GM19463 (cell line): ENCODE data around the gene ALG14.

Experiments
- ATAC-seq: cut with Tn5 transposase; IDR thresholded peaks from one replicate; pipeline ENCODE4 v1.9.1; 2021; ENCODE audit warnings: mild to moderate bottlenecking, moderate library complexity; ENCODE audit not compliant: unreplicated experiment

Gene ALG14

GRCh38 chr1:94961582-94961981 lies 111.2 kb downstream of the ALG14 start:
- ATAC-seq = no peak

- no peak for ATAC-seq
These were observed 114.7 kb downstream of the ALG14 start for GRCh38 chr1:94958081-94958480.

- no peak for ATAC-seq
These were observed 116.8 kb downstream of the ALG14 start for GRCh38 chr1:94955767-94956632.

- ATAC-seq = no peak
These were observed 118.2 kb downstream of the ALG14 start for GRCh38 chr1:94954263-94955220.

- ATAC-seq = no peak
These were observed 119.0 kb downstream of the ALG14 start for GRCh38 chr1:94953746-94954145.

GRCh38 chr1:94953107-94953506 lies 119.6 kb downstream of the ALG14 start:
- ATAC-seq = no peak

GRCh38 chr1:94952539-94952938 lies 120.2 kb downstream of the ALG14 start:
- ATAC-seq = no peak

- no peak for ATAC-seq
These were observed 121.1 kb downstream of the ALG14 start for GRCh38 chr1:94951509-94952208.

- no peak for ATAC-seq
These were observed 121.7 kb downstream of the ALG14 start for GRCh38 chr1:94951046-94951445.

GRCh38 chr1:94949681-94950661 lies 122.8 kb downstream of the ALG14 start:
- ATAC-seq = no peak

GRCh38 chr1:94947437-94947836 lies 125.3 kb downstream of the ALG14 start:
- ATAC-seq = no peak

GRCh38 chr1:94946886-94947285 lies 125.9 kb downstream of the ALG14 start:
- ATAC-seq = no peak

GRCh38 chr1:94942171-94943128 lies 130.3 kb downstream of the ALG14 start:
- ATAC-seq = peak; percentile 80

GRCh38 chr1:94941480-94941879 lies 131.3 kb downstream of the ALG14 start:
- peak; percentile 16 for ATAC-seq

GRCh38 chr1:94940738-94941137 lies 132.0 kb downstream of the ALG14 start:
- no peak for ATAC-seq

- no peak for ATAC-seq
These were observed 134.9 kb downstream of the ALG14 start for GRCh38 chr1:94937820-94938219.

- no peak for ATAC-seq
These were observed 135.7 kb downstream of the ALG14 start for GRCh38 chr1:94936861-94937620.

- no peak for ATAC-seq
These were observed 137.3 kb downstream of the ALG14 start for GRCh38 chr1:94935476-94935875.
